ENCODE results near the gene PRDM8. TPM values are rescaled to one million over a fixed set of nuclear protein-coding genes. Genes with fewer than 3 reads are reported as not detected.

The PRDM8 gene
- total RNA-seq, 1 donor: 15.6 TPM

- DNase-seq (ENCODE audit: low read depth): peak; percentile 49
- no peak for TF ChIP-seq CTCF (IDR thresholded peaks at IDR 0.05; ENCODE audit: insufficient read depth, low read length)
Observed at GRCh38 chr4:80201252-80202151, 4.2 kb downstream of the PRDM8 start.

GRCh38 chr4:80202190-80202711 lies 4.9 kb downstream of the PRDM8 start:
- H3K4me3 ChIP-seq (ENCODE audit: low read depth, low read length): peak overlapping the region; percentile 64
- DNase-seq (ENCODE audit: low read depth): peak; percentile 71
- peak; percentile 70 for TF ChIP-seq CTCF (IDR thresholded peaks at IDR 0.05; ENCODE audit: insufficient read depth, low read length)

More at GRCh38 chr4:80201252-80202151, 4.2 kb downstream of the PRDM8 start:
- peak overlapping the region; percentile 64 for H3K4me3 ChIP-seq (ENCODE audit: low read depth, low read length)

GRCh38 chr4:80202741-80203553 lies 5.6 kb downstream of the PRDM8 start:
- DNase-seq (ENCODE audit: low read depth): no peak
- peak overlapping the region; percentile 64 for H3K4me3 ChIP-seq (ENCODE audit: low read depth, low read length)
- no peak for TF ChIP-seq CTCF (IDR thresholded peaks at IDR 0.05; ENCODE audit: insufficient read depth, low read length)

- no peak overlapping the region for H3K4me3 ChIP-seq (ENCODE audit: low read depth, low read length)
- no peak for TF ChIP-seq CTCF (IDR thresholded peaks at IDR 0.05; ENCODE audit: insufficient read depth, low read length)
- no peak for DNase-seq (ENCODE audit: low read depth)
Observed at GRCh38 chr4:80204433-80205011, 7.2 kb downstream of the PRDM8 start.

- no peak for TF ChIP-seq CTCF (IDR thresholded peaks at IDR 0.05; ENCODE audit: insufficient read depth, low read length)
- DNase-seq (ENCODE audit: low read depth): no peak
- no peak overlapping the region for H3K4me3 ChIP-seq (ENCODE audit: low read depth, low read length)
Observed at GRCh38 chr4:80206111-80206510, 8.8 kb downstream of the PRDM8 start.

- H3K4me3 ChIP-seq (ENCODE audit: low read depth, low read length): no peak overlapping the region
- no peak for DNase-seq (ENCODE audit: low read depth)
- TF ChIP-seq CTCF (IDR thresholded peaks at IDR 0.05; ENCODE audit: insufficient read depth, low read length): no peak
Observed at GRCh38 chr4:80206521-80207171, 9.3 kb downstream of the PRDM8 start.

All from fibroblast of the aortic adventitia (primary cell).